Measurements from ENCODE around the gene DNAJA4.
A peak's percentile ranks its signal among the peaks of the same experiment; 100 is the strongest.

The DNAJA4 gene

DNA sequence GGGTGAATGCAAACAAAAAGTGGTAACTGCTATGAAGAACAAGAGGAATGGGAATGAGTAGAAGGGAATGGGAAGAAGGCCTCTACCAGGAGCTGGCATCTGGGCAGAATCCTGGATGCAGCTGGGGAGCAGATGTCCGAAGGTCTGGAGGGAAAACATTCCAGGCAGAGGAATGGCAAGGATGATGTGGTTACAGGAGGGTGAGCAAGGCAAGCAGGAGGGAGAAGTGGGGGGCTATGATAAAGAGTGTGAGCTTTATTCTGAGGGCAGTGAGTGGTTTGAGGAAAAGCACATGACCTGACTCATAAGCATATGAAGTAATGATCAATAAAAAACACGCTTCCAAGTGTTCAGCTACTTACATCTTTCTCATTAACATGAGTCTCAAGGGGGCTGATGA is 18.0 kb downstream of the DNAJA4 start:
- no peak for DNase-seq

DNA sequence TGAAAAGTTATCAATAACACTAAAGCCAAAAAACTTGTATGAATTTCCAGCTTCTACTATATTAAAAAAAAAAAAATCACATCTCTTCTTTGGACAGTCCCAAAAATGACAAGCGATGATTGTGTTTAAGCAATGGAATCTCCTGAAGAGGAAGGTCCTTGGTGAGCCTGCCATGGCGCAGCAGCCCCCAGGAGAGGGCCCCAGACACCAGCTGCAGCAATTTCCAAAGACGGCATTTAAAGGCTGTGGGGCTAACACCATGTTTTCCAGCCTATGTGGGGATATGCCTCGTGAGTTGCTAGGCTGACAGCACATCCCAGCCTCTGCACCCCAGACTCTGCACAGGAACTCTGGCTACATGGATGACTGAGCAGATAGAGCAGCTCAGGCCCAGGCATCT is 20.4 kb downstream of the DNAJA4 start:
- DNase-seq: no peak

DNA sequence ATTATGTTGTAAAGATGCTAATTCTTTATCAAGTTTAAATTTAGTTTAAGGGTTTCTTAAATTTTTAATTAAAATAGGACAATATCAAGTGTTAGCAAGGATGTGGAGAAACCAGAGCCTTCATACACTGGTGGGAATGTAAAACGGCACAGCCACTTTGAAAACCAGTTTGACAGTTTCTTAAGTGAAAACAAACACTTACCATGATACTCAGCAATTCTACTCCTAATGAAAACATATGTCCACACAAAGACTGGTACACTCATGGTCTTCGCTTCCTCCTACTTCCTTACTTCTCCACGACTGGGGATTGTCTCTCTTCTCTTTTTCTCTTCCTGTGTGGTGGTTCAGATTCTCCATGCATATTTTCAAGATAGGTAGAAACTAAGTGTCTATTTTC is 25.9 kb downstream of the DNAJA4 start:
- DNase-seq: no peak

DNA sequence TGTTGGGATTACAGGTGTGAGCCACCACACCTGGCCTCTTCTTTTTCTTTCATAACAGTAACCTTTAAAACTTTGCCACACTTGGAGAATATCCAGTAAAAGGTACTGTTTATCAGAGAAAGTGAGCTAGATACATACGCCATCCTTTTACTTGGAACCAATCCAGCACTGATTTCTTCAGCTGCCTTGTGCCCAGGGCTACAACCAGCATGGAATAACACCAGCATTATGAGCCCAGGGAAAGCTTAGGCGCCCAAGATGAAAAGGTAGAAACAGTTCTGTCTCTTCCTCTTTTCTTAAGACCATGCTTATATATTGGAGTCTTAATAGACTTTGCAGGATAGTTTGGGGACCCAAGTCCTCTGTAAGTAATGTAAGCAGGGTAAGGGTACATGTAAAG is 26.7 kb downstream of the DNAJA4 start:
- DNase-seq: no peak

DNA sequence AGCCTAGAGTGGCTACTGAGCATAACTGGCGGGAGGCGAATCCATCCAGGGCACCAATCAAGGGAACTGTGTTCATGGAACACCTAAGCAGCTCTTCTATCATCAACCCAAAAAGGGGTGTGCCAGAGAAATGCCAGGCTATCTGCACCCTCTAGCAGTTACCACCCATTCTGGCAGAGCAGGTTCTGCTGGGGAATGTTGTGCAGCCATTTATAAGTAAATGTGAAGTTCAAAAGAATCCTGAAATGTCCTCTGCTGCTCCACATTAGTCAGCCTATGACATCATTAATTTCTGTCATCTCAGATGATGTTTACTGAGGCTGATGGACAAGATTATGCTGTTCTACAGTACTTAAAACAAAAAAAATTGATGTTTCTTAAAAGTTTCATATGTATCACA is 27.3 kb downstream of the DNAJA4 start:
- DNase-seq: no peak

DNA sequence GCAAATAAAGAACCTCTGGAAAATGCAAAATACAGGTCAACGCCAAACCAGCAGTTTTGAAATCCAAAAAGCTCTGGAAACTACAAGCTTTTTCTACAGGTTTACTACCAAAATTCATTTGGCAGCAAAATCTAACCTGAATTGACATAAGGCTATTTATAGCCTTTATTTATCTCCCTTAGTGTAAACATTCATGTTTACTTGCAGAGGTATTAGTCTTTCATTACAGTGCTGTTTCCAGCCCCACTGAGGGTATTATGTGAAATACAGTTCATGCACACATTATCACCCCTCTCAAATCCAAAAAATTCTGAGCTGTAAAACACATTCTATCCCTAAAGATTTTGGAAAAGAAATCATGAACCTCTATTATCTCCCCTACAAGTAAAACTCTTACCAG is 27.9 kb downstream of the DNAJA4 start:
- no peak for DNase-seq

DNA sequence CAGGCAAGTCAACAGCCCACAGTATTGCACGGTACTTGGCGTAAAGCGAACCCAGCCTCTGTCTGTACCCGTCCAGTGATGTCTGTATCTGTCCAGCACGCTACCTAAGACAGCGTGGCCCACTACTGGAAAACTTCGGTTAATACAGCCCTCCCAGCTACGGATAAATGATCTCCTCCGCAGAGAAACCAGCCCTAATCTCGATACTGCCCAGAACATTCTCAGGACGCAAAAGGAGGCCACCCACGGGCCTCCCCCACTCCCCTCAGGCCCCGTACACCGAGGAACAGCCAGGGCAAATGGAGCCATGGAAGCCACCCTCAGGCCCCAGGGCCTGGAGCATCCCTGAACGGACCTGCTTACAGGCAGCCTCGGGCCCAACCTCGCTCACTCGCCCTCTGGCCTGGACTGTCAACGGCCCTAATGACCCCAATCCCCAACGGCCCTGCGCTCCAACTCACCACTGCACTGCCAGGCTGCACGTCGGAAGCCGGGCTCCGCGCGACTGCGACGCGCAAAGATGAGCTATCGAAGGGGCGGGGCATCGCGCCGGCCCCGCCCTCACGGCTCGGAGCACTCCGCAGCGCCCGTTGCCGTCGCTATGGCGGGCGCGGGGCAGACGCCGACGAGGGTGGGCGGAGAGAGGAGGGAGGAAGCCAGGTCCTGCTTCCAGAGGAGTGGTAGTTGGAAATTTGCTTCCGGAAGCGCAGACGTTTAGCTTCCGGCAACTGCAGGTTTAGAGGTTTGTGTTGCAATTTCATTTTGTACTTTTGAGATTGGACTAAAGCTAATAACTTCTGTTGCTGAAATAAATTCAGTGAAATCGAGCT is 35.0 kb downstream of the DNAJA4 start, which contains the start of gene SKIC8:
SKIC8 (minus strand) TSS at position 509 of the 830 bp plus-strand sequence. CDS start 3,923 bp downstream, outside the sequence.
- peak; percentile 84 to 86 for DNase-seq

DNA sequence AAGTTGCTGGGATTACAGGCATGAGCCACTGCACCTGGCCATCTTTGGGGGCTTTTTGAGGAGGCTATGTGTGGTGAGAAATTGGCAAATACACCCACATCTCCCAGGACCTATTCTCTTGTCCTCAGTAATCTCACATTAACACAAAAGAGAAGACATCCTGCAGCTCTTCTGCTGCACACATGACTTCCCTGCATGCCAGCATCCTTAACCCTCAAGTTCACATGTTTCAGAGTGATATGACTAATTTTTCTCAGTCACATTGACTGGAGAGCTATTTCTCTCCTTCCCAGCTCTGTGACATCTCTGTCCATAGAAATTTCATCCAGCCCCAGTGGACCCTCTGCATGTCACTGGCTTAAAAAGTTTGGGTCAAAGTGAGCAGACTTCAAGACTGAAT is 37.0 kb downstream of the DNAJA4 start:
- no peak for DNase-seq

DNA sequence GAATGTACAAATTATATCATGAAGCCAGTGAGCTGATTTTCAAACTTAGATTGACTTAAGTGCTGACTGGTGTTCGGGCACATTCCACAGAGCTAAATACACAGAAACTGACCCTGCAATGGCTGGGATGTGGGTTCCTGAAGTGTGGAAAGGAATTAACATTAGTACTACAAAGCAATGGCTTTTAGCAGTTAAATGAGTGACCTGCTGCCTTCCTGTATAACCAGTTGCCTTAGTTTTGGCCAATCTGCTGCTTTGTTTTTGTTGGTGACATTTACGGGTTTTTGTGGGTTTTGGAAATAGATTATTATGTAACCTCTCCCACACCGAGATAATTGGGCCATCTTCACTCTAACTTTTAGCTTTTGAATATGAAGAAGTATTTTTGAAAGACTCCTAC is 37.5 kb downstream of the DNAJA4 start:
- DNase-seq: no peak

DNA sequence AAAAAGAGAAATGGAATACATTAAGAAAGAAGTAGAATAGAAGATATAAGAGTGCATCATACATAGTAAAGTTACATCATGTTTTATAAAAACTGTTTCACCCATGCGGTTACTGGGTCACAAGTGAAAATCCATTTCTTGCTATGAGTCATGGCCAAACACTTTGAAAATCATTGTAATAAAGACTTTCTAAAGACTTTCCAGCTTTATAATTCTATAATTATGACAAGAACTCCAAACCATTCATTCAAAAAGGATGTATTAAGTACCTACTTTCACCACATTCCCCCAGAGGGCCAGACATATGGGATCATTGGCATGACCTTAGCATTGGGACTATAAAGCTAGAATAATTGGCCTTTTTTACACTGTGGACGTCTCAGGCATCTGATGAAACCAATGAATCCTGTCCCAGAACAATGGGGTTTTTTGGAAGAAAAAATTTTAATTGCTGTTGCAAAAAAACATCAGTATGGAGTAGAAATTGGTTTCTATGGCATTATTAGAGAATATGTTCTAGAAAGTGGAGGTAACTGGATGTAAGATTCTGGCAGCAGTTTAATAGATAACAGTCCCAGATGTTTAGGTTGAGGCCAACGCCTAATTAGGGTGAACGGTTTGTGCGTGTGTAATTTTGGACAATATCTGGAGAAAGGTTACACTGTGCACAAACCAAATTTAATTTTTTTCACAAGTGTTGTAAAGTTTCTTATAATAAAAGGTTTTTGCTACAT is 38.4 kb downstream of the DNAJA4 start:
- no peak for DNase-seq

DNA sequence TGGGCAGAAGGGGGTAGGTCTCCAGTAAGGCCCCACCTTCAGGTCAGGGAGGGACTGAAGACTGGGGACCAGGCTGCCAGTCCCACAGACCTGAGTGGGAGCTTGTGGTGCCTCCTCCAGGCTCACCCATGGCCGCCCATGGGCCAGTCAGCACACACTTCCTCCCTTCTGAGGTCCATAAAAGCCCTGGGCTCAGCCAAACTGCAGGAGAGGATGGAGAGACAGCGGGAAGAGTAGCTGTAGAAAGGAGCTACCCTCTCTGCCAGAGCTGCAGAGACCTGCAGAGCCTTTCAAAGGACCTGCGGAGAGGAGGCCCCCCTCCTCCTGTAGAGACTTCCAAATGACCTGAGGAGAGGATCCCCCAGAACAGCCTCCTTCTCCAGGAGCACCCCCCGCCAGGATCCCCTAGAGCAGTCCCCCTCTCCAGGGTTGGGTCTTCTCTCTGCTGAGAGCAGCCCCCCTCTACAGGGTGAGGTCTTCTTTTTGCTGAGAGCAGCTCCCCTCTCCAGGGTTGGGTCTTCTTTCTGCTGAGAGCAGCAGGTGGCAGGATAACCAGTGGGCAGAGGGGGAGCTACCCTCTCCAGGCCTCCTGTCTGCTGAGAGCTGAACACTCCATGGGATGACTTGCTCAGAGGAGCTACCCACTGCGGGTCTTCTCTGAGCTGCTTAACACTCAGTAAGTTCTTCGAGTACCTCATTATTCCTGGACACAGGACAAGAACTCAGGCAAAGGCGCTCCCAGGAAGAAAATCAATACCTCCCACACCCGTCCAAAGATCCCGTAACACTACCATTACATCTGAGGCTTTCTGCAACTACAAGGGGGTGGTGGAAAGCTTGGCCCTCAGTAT is 40.1 kb downstream of the DNAJA4 start:
- no peak for DNase-seq

DNA sequence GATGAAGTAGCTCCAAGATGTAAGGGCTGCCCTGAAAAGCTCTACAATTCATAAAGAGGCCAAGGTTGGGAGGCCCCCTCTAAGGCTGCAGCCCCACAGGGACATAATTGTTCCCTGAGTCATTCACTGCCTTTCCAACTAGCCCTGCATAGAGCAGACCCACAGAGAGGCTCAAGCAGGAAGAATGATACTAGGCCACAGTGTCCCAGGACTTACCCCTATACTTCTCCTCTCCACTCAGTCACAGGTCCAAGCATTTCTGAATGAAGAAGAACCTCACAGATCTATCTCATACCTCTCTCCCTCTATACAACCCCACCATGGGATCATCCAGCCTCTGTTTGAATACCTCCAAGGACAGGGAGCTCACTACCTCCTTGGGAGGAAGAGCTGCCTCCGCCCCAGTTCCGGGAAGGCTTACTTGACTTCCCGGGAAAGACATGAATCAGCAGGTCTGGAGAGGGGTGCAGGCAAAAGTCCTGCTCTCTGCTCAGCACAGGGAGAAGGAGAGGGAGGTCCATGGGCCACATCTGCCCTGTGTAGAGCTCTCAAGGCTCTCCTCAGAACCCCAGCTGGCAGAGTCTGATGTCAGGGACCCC is 41.9 kb downstream of the DNAJA4 start:
- no peak for DNase-seq

DNA sequence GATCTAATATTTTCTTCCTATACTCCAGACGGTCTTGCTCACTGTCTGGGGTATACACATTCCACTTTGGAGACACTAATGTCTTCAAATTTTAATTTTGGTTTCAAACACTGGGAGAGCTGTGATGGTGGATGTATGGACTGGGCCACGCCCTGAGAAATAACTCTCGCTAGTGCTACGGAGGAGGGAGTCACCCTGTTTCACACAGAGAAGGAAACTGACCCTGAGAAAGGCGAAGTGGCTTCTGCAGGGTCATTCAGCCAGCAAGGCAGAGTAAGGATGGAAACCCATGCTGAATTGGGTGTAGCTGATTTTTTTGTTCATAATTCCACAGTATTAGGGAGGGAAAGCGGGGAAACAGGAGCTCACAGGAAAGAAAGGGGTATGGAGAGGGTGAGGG is 43.6 kb downstream of the DNAJA4 start:
- no peak for DNase-seq

DNA sequence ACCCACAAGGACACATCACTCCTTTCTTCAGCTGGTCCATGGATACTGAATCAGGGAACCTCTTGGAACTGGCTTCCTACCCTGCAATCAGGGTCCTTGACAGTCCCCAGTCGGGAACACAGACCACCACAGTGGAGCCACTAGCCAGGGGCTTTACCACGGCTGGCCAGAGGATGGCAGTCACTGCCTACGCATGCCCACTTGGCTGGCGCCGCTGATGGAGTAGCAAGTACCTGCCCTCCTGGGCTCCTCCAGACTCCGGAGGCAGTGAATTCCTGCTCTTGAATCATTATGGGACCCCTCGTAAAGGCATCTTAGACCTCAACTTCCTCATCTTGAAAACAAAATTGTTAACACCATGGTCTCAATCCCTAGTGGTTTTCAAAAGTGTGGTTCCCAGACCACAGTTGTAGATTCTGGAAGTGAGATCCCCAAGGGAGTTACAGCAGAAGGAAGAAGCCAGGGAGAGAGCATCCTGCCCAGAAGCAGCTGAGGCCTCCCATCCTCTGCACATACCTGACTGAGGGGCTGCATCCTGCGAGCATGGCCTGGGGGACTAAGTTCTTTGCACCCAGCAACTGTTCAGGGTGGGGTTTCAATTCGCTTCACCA is 44.2 kb downstream of the DNAJA4 start:
- DNase-seq: peak; percentile 34 to 57

DNA sequence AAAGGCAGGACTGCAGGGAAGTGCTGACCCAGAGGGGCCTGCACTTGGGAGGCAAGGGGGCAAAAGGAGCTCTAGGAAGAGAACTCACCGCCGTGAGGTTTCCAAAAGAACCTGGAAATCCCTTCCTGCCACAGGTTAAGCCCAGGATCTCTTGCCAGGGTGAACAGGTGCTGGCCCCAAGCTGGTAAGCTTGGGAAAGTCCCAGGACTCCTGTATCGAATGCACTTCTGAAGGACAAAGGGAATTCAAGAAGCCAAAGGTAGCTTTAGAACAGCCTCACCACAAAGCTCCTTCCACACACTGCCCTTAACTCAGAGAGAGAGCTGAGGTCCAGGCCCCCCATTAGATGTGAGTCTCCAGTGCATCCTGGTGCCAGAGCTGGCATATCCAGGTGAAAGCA is 46.9 kb downstream of the DNAJA4 start:
- no peak for DNase-seq

DNA sequence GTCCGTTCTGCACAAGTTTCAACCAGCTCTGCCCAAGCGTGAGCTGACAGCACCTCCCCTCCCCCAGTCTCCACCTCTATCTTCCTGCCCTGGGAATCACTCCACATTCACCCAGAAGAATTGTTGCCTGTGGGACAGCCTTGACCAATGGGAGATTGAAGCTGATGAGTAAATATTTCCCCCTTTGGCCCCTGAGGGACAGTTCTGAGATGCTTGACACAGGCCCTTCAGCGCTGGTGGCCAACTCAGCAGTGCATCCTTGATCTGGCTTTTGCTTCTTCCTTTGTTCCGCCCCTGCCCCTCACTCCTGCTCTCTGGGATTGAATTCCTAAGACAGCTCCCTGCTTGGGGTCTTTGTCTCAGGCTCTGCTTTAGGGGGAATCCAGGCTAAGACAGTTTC is 48.2 kb downstream of the DNAJA4 start:
- no peak for DNase-seq

DNA sequence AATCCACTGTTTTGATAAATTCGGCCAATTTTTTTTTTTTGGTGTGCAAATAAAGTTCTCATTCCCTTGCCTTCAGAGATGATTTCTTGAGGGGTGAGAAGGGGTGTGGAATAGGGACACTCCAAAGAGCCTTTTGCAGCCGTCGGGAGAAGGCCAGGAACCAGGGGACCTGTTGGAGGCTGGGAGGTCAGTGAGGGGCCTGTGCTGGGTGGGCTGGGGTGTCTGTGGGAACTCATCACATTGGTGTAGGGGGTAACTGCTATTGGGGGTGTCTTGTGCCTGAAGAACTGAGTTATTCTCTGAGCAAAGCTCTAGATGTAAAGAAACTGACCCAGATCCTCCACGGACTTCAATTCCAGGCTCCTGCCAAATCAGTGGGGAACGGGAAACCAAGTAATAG is 48.6 kb downstream of the DNAJA4 start:
- DNase-seq: no peak

DNA sequence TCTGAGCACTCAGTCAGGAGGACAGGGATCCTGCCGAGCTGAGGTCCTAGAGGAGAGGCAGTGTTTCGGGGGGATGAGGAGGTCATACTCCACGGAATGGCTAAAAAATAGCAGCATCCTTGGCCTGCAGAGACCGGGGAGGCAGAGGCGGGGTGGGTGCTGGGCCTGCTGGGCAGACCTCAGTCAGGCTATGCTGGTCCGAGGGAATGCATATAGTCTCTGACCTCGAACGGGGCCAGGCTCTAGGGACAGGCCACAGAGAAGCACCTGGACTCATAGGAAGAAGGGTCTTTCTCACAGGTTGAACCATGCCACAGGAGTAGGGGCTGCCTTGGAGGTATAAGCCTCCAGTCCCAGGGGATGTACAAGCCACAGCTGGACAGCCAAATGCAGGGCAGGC is 49.0 kb downstream of the DNAJA4 start:
- no peak for DNase-seq

DNA sequence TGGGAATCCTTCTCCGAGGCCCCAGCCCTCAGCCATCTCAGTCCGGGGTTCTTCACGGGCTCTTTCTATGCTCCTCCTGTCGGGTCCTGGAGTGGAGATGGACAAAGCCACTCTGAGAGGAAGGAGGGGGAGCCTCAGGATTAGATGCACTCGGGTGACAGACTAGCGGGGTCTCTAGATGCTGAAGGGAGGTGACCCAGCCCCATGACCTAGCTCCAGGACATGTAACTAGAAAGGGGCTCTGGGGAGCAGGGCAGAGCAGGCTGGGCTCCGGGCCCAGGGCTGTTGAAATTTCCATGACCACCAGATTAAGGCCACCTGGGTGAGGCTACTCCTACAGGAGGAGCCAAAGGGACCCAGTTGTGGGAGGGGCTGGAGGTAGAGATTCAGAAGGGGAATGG is 49.8 kb downstream of the DNAJA4 start:
- DNase-seq: no peak

DNA sequence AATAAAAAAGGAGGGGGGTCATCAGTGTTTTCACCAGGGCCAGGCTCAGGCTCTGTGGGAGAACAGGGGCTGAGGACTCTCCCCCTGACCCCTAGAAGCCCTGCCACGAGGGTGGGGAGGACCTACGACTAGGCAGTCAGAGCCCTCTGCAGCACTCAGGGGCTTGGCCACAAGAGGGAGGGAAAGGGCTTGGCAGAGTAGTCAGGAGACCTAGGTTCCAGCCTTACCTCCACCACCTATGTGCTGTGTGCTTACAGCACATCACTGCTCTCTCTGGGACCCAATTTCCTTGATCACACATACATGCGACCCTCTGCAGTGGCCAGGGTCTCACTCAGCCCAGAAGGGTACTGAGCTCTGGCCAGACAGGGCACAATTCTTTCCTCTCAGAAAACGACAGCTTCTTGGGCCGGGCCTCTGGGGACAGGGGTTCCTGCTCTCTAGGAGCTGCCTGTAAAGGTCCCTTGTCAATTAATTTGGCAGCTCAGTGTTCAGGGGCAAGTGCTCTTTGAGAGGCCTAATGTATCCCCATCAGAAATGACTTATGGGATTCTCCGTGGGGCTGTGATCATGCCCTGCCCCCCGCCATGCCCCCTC is 51.4 kb downstream of the DNAJA4 start:
- DNase-seq: no peak

DNA sequence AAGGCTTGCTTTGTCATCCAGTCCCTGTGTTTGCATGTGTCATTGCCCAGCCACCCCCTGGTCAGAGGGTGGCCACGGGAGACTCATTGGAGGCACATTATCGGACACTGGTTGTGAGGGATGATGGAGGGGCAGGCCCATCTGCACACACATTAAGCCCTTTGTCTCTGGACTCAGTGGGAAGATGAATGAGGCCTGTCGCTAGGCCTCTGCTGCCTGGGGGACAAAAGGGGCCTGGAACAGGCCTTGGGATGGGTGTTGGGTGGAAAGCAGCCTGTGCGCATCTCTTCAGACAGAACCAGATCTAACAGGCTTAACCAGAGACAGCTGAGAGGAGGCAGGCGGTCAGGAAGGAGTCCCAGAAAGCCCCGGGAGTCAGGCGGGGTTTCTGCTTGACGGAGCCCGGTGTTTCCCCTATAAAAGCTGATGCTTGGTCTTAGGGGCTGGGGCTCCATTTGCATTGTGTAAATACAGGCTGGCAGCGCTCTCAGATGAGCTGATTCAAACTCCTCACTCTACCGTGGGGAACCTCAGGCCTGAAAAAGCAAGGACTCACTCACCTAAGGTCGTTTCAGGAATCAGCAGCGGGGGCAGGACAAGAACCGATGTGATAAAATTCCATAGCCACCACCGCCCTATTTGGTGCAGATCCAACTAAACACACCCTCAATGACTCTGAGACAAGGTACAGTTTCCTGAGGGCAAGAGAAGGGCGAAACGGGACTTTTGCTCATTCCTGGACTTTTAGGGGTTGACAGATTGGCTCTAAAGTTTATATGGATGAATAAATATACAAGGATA is 52.1 kb downstream of the DNAJA4 start:
- DNase-seq: peak; percentile 60 to 82
